Measurements from ENCODE around the gene BCAS3.
A peak's percentile ranks its signal among the peaks of the same experiment; 100 is the strongest.

BCAS3 gene

DNA sequence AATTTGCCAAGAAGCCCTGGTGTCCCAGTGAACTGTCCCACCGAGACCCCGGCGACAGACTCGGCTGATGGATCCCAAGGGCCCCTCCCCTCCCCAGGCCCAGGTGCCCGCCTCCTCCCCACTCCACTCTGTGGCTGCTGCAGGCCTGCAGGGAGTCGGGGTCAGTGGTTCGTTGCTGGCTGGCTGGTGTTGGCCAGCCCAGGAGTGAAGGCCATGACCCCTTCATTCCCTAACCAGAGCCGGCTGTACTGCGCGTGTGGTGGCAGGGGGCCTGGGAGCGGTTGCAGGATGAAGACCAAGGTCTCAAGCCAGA, 712.8 kb downstream of the BCAS3 start:
- TF ChIP-seq, protein P1, sequence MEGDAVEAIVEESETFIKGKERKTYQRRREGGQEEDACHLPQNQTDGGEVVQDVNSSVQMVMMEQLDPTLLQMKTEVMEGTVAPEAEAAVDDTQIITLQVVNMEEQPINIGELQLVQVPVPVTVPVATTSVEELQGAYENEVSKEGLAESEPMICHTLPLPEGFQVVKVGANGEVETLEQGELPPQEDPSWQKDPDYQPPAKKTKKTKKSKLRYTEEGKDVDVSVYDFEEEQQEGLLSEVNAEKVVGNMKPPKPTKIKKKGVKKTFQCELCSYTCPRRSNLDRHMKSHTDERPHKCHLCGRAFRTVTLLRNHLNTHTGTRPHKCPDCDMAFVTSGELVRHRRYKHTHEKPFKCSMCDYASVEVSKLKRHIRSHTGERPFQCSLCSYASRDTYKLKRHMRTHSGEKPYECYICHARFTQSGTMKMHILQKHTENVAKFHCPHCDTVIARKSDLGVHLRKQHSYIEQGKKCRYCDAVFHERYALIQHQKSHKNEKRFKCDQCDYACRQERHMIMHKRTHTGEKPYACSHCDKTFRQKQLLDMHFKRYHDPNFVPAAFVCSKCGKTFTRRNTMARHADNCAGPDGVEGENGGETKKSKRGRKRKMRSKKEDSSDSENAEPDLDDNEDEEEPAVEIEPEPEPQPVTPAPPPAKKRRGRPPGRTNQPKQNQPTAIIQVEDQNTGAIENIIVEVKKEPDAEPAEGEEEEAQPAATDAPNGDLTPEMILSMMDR (IDR thresholded peaks at IDR 0.05; ENCODE audit: low read depth, low read length, missing control alignments) = no peak
- H3K36me3 ChIP-seq (replicated peaks) = no peaks in the 10 kb centered on the region
- no peaks in the 10 kb centered on the region for H3K27me3 ChIP-seq (replicated peaks)
- no peak overlapping the region for H3K27ac ChIP-seq
- DNase-seq = no peak
- in situ Hi-C loops (cut with HindIII; ENCODE audit: low pct_ligation_motif_present, low sequenced_read_pairs) = no loop called here
- H3K4me3 ChIP-seq (ENCODE audit: low read depth, low read length) = no peak overlapping the region

GRCh38 chr17:61391595-61392291, 714.1 kb downstream of the BCAS3 start:
- TF ChIP-seq, protein P1 (IDR thresholded peaks at IDR 0.05; ENCODE audit: low read depth, low read length, missing control alignments) = no peak
- Histone ChIP-seq H3K27me3 (replicated peaks) (no peaks in the 10 kb centered on the region), H3K36me3 (replicated peaks) (no peaks in the 10 kb centered on the region), H3K4me3 (ENCODE audit: low read depth, low read length) (no peak overlapping the region), H3K27ac (no peak overlapping the region)
- in situ Hi-C loops (cut with HindIII; ENCODE audit: low pct_ligation_motif_present, low sequenced_read_pairs) = no loop called here
- DNase-seq = no peak

- Histone ChIP-seq H3K4me3 (ENCODE audit: low read depth, low read length) (no peak overlapping the region), H3K27ac (no peak overlapping the region), H3K36me3 (replicated peaks) (no peaks in the 10 kb centered on the region), H3K27me3 (replicated peaks) (no peaks in the 10 kb centered on the region)
- in situ Hi-C loops (cut with HindIII; ENCODE audit: low pct_ligation_motif_present, low sequenced_read_pairs) = no loop called here
- DNase-seq = no peak
- TF ChIP-seq, protein P1 (IDR thresholded peaks at IDR 0.05; ENCODE audit: low read depth, low read length, missing control alignments) = no peak
These were observed 715.0 kb downstream of the BCAS3 start for GRCh38 chr17:61392679-61393078.

- Histone ChIP-seq H3K27me3 (replicated peaks) (no peaks in the 10 kb centered on the region), H3K36me3 (replicated peaks) (no peaks in the 10 kb centered on the region), H3K27ac (no peak overlapping the region), H3K4me3 (ENCODE audit: low read depth, low read length) (no peak overlapping the region)
- TF ChIP-seq, protein P1 (IDR thresholded peaks at IDR 0.05; ENCODE audit: low read depth, low read length, missing control alignments) = peak; percentile 61
- in situ Hi-C loops (cut with HindIII; ENCODE audit: low pct_ligation_motif_present, low sequenced_read_pairs) = no loop called here
- no peak for DNase-seq
These were observed 715.9 kb downstream of the BCAS3 start for GRCh38 chr17:61393550-61393903.

DNA sequence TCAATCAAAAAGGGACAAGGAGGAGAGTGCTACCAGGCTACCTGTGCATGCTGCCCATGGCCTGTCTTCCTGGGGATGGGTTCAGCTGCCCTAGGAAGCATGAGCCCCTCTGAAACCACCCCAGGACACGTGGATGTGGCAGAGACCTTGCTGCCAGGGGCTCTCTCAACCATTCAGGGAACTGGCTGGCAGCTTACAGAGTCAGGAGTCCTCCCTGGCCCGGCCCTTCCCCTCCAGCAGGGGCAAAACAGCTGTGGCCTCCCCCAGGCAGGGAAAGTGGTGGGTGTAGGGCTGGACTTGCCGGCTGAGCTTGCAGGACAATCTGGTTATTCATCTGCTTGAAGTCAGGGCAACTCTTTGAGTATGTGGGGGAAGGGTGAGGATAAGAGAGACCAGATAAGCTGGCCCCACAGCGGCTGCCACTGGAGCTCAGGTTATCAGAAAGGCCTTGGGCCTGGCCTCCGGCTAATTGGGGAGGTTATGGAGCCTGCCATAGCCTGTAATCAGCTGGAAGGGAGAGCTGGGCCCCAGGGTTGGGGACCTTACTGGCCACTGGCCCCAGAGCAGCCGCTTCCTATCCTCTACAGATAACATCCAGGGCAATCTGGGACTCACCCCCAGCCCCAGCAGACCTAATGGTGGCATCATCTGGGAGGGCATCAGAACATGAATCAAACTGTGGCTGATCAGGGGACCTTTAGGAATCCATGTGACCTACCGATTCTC, 716.4 kb downstream of the BCAS3 start:
- in situ Hi-C loops (cut with HindIII; ENCODE audit: low pct_ligation_motif_present, low sequenced_read_pairs) = no loop called here
- DNase-seq = no peak
- Histone ChIP-seq H3K4me3 (ENCODE audit: low read depth, low read length) (no peak overlapping the region), H3K36me3 (replicated peaks) (no peaks in the 10 kb centered on the region), H3K27ac (no peak overlapping the region), H3K27me3 (replicated peaks) (no peaks in the 10 kb centered on the region)
- TF ChIP-seq, protein P1 (IDR thresholded peaks at IDR 0.05; ENCODE audit: low read depth, low read length, missing control alignments) = no peak

All from brain microvascular endothelial cell (primary cell).